ENCODE data around the gene HECW1. TPM values are rescaled to one million over a fixed set of nuclear protein-coding genes. Genes with fewer than 3 reads are reported as not detected.

HECW1 gene
- polyA plus RNA-seq, 2 of the 4 experiments (the other 2 are of a cell fraction) = 11.3 TPM

DNA sequence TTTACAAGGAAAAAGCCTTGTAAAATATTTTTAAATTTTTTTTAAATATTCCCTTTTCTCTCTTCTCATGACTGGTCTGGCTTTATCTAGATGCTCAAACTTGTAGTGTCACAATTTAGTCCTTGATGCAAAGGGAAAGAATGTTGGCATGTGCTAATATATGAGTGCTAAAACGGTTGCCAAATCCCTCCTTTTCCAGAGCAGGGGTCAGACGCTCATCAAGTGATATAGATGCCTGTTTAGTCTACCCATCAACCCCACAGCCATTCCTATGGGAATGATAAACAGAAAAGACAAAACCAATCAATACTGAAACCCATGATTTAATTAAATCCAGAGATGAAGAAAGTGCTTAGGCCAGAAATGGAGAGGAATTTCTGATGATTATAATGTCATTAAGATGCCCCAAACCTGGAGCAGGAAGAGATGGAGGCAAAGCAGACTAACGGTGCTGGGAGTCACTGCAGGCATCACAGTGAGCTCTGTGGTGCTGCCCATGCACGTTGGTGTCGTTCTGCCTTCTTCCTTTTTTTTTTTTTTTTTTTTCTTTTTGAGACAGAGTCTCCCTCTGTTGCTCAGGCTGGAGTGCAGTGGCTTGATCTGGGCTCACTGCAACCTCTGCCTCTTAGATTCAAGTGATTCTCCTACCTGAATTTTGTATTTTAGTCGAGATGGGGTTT lies 260.4 kb downstream of the HECW1 start (continued):
- TF ChIP-seq CTCF (IDR thresholded peaks at IDR 0.05) (no peak), MYC (IDR thresholded peaks at IDR 0.05; ENCODE audit: borderline replicate concordance, low read length) (no peak), REST (IDR thresholded peaks at IDR 0.05) (no peak)

DNA sequence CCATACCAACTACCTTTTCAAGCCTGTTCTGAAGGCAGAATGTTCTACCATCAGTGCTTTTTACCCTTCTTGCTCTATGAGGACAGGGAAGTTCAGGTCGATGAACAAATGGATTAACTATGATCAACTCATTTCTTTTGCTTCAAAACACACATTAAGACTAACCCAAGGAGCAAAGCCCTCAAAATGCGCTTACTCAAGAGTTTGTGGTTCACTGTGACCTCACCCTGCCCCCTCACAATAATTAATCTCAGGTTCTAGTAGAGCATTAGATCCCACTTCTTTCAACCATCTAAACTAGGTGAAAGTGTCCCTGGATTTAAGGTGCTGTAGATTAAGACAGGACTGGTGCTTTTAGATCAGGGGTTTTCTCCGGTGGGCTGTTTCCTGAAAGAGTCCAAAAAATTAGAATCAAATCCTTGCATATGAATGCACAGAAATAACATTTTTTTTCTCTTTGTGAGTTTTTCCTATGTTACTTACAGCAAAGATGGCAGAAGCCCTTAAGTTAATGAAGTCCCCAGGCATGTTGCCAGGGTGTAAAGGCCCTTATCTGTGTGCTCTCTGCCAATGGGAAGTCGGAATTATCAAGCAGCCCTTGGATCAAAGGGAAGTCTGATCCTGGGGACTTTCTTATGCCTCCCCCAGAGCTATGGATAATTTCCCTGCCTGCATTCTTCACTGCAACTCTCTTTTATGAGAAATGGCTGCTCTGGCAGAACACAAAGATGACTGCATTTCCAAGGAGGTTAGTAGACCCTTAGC lies 264.9 kb downstream of the HECW1 start:
- ChIA-PET POLR2A (no interaction called here), CTCF (no interaction called here)
- no peak overlapping the region for H3K27ac ChIP-seq
- DNase-seq (ENCODE audit: low read depth in 1 of 2, low spot score in 1 of 2) (no peak), ATAC-seq (no peak), FAIRE-seq (no peak)
- no peaks in the 10 kb centered on the region; the same call in 2 of the 3 replicates for H3K9me3 ChIP-seq
- H3K4me2 ChIP-seq = no peak overlapping the region
- 86% methylated on average over 4 of the region's 4 CpGs for WGBS (ENCODE audit: missing lambda C conversion rate)
- H3K4me1 ChIP-seq = no peaks in the 10 kb centered on the region
- no peak overlapping the region for H3K4me3 ChIP-seq
- TF ChIP-seq HES2 (IDR thresholded peaks at IDR 0.05) (no peak), BHLHE40 (IDR thresholded peaks at IDR 0.05; ENCODE audit: low read depth, low read length) (no peak), RNF2 (IDR thresholded peaks at IDR 0.05; ENCODE audit: borderline replicate concordance, low read depth) (no peak), ATOH8 (CRISPR knock-in tag; IDR thresholded peaks at IDR 0.05; ENCODE audit: low read depth) (no peak), ESRRA (IDR thresholded peaks at IDR 0.05; ENCODE audit: borderline replicate concordance, low read length) (no peak), SREBF2 (IDR thresholded peaks at IDR 0.05) (no peak), MYC (IDR thresholded peaks at IDR 0.05; ENCODE audit: borderline replicate concordance, low read length) (no peak), ELK1 (IDR thresholded peaks at IDR 0.05; ENCODE audit: low read depth, low read length) (no peak), HOXA7 (CRISPR knock-in tag; IDR thresholded peaks at IDR 0.05) (no peak), RFX5 (IDR thresholded peaks at IDR 0.05) (no peak), HOXB5 (CRISPR knock-in tag; IDR thresholded peaks at IDR 0.05) (no peak), E2F6 (IDR thresholded peaks at IDR 0.05; ENCODE audit: borderline replicate concordance, low read depth) (no peak)
